ENCODE results near the gene CFAP44. TPM values are rescaled to one million over a fixed set of nuclear protein-coding genes. Genes with fewer than 3 reads are reported as not detected.
A peak's percentile ranks its signal among the peaks of the same experiment; 100 is the strongest.

The CFAP44 gene
- total and polyA plus RNA-seq, 2 of the 13 experiments (the other 11 are each of a cell fraction or from before 2014, with no cell fraction given): 1.7 to 4.7 TPM

DNA sequence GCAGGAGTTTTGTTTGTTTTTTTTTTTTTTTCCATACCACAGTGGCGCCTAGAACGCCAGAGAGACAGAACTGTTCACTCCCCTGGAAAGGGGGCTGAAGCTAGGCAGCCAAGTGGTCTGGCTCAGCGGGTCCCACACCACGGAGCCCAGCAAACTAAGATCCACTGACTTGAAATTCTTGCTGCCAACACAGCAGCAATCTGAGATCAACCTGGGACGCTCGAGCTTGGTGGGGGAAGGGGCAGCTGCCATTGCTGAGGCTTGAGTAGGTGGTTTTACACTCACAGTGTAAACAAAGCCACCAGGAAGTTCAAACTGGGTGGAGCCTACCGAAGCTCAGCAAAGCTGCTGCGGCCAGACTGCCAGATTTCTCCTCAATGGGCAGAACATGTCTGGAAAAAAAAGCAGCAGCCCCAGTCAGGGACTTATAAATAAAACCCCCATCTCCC, 43.9 kb upstream of the CFAP44 start (continued):
- TF ChIP-seq, protein P1, sequence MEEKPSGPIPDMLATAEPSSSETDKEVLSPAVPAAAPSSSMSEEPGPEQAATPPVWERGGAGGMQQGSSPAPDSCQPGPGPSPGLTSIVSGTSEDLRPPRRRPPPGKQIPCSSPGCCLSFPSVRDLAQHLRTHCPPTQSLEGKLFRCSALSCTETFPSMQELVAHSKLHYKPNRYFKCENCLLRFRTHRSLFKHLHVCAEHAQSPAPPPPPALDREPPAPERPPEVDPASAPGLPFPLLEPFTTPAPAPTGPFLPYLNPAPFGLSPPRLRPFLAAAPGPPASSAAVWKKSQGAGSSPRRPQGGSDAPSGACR (CRISPR knock-in tag; IDR thresholded peaks at IDR 0.05): no peak
- TF ChIP-seq, protein P2, sequence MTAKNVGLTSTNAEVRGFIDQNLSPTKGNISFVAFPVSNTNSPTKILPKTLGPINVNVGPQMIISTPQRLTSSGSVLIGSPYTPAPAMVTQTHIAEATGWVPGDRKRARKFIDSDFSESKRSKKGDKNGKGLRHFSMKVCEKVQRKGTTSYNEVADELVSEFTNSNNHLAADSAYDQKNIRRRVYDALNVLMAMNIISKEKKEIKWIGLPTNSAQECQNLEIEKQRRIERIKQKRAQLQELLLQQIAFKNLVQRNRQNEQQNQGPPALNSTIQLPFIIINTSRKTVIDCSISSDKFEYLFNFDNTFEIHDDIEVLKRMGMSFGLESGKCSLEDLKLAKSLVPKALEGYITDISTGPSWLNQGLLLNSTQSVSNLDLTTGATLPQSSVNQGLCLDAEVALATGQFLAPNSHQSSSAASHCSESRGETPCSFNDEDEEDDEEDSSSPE (CRISPR knock-in tag; IDR thresholded peaks at IDR 0.05): no peak
- no peak for TF ChIP-seq ZNF670 (CRISPR knock-in tag; IDR thresholded peaks at IDR 0.05; ENCODE audit: borderline replicate concordance)
- peak; percentile 25; the same call in 1 of the 2 replicates for TF ChIP-seq FOSL2 (CRISPR knock-in tag; IDR thresholded peaks at IDR 0.05)
- TF ChIP-seq ZNF496 (CRISPR knock-in tag; IDR thresholded peaks at IDR 0.05; ENCODE audit: insufficient replicate concordance): no peak
- TF ChIP-seq ZNF343 (CRISPR knock-in tag; IDR thresholded peaks at IDR 0.05): no peak
- TF ChIP-seq, protein P3, sequence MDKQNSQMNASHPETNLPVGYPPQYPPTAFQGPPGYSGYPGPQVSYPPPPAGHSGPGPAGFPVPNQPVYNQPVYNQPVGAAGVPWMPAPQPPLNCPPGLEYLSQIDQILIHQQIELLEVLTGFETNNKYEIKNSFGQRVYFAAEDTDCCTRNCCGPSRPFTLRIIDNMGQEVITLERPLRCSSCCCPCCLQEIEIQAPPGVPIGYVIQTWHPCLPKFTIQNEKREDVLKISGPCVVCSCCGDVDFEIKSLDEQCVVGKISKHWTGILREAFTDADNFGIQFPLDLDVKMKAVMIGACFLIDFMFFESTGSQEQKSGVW (CRISPR knock-in tag; IDR thresholded peaks at IDR 0.05; ENCODE audit: borderline replicate concordance): no peak
- no peak for TF ChIP-seq JUN (CRISPR knock-in tag; IDR thresholded peaks at IDR 0.05)
- TF ChIP-seq, protein P4, sequence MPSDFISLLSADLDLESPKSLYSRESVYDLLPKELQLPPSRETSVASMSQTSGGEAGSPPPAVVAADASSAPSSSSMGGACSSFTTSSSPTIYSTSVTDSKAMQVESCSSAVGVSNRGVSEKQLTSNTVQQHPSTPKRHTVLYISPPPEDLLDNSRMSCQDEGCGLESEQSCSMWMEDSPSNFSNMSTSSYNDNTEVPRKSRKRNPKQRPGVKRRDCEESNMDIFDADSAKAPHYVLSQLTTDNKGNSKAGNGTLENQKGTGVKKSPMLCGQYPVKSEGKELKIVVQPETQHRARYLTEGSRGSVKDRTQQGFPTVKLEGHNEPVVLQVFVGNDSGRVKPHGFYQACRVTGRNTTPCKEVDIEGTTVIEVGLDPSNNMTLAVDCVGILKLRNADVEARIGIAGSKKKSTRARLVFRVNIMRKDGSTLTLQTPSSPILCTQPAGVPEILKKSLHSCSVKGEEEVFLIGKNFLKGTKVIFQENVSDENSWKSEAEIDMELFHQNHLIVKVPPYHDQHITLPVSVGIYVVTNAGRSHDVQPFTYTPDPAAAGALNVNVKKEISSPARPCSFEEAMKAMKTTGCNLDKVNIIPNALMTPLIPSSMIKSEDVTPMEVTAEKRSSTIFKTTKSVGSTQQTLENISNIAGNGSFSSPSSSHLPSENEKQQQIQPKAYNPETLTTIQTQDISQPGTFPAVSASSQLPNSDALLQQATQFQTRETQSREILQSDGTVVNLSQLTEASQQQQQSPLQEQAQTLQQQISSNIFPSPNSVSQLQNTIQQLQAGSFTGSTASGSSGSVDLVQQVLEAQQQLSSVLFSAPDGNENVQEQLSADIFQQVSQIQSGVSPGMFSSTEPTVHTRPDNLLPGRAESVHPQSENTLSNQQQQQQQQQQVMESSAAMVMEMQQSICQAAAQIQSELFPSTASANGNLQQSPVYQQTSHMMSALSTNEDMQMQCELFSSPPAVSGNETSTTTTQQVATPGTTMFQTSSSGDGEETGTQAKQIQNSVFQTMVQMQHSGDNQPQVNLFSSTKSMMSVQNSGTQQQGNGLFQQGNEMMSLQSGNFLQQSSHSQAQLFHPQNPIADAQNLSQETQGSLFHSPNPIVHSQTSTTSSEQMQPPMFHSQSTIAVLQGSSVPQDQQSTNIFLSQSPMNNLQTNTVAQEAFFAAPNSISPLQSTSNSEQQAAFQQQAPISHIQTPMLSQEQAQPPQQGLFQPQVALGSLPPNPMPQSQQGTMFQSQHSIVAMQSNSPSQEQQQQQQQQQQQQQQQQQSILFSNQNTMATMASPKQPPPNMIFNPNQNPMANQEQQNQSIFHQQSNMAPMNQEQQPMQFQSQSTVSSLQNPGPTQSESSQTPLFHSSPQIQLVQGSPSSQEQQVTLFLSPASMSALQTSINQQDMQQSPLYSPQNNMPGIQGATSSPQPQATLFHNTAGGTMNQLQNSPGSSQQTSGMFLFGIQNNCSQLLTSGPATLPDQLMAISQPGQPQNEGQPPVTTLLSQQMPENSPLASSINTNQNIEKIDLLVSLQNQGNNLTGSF (CRISPR knock-in tag; IDR thresholded peaks at IDR 0.05): no peak
- TF ChIP-seq ZMYM4 (CRISPR knock-in tag; IDR thresholded peaks at IDR 0.05): 0 out of 2 replicates have a peak, but pooled peaks have one; percentile 30
- no peak for TF ChIP-seq POLR2AphosphoS5 (IDR thresholded peaks at IDR 0.05; ENCODE audit: low read depth, low read length)
- TF ChIP-seq, protein P5, sequence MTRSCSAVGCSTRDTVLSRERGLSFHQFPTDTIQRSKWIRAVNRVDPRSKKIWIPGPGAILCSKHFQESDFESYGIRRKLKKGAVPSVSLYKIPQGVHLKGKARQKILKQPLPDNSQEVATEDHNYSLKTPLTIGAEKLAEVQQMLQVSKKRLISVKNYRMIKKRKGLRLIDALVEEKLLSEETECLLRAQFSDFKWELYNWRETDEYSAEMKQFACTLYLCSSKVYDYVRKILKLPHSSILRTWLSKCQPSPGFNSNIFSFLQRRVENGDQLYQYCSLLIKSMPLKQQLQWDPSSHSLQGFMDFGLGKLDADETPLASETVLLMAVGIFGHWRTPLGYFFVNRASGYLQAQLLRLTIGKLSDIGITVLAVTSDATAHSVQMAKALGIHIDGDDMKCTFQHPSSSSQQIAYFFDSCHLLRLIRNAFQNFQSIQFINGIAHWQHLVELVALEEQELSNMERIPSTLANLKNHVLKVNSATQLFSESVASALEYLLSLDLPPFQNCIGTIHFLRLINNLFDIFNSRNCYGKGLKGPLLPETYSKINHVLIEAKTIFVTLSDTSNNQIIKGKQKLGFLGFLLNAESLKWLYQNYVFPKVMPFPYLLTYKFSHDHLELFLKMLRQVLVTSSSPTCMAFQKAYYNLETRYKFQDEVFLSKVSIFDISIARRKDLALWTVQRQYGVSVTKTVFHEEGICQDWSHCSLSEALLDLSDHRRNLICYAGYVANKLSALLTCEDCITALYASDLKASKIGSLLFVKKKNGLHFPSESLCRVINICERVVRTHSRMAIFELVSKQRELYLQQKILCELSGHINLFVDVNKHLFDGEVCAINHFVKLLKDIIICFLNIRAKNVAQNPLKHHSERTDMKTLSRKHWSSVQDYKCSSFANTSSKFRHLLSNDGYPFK (CRISPR knock-in tag; IDR thresholded peaks at IDR 0.05; ENCODE audit: borderline replicate concordance): no peak
- TF ChIP-seq ZNF543 (CRISPR knock-in tag; IDR thresholded peaks at IDR 0.05): no peak
- no peak for TF ChIP-seq ZNF510 (CRISPR knock-in tag; IDR thresholded peaks at IDR 0.05; ENCODE audit: low read depth)
- no peak for TF ChIP-seq ZNF562 (CRISPR knock-in tag; IDR thresholded peaks at IDR 0.05; ENCODE audit: borderline replicate concordance)
- 0 out of 2 replicates have a peak, but pooled peaks have one; percentile 30 for TF ChIP-seq SALL1 (CRISPR knock-in tag; IDR thresholded peaks at IDR 0.05)
- TF ChIP-seq KLF15 (CRISPR knock-in tag; IDR thresholded peaks at IDR 0.05; ENCODE audit: borderline replicate concordance): no peak

Measured in HepG2 (cell line).